MM.1S (cell line): ENCODE data around the gene RUNX2.

Experiments used
- EZH2 ChIP-seq: fragments of 300-600 bp; sonication (generic); optimal IDR thresholded peaks from 2 replicates; pipeline ENCODE3; 2017; ENCODE audit warnings: low read depth, mild to moderate bottlenecking, antibody characterized with exemption, low read length, mixed read lengths
- TF ChIP-seq, protein P1 (sequence below): fragments of 300-600 bp; sonication (generic); IDR thresholded peaks from 2 replicates; pipeline ENCODE4 v1.5.1; 2016; ENCODE audit warnings: antibody characterized with exemption, low read length, mixed read lengths

DNA sequence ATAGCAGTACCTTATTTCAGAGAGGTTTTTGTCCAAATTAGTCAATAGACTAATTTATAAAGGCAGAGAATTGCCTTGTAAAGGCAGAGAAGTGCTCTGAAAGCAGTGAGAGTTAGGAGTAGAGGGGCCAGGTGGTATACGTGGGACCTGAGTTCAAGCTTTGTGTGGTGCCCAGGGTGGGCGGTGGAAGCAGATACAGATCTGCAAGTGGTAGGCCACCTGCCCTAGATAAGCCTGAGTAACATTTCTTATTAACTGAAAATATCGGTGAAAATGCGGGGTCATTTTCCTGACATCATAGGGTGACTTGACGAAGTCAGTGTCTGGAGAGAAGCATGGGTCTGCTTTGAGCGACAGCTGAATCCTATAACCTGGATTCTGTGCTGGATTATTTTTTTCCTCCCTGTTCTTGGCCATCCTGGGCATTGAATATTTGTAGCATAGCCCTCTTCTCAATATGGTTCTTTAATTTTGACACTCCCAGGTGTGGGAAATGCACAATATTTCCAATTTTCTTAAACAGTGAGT, 111.8 kb downstream of the RUNX2 start:
- TF ChIP-seq, protein P1, sequence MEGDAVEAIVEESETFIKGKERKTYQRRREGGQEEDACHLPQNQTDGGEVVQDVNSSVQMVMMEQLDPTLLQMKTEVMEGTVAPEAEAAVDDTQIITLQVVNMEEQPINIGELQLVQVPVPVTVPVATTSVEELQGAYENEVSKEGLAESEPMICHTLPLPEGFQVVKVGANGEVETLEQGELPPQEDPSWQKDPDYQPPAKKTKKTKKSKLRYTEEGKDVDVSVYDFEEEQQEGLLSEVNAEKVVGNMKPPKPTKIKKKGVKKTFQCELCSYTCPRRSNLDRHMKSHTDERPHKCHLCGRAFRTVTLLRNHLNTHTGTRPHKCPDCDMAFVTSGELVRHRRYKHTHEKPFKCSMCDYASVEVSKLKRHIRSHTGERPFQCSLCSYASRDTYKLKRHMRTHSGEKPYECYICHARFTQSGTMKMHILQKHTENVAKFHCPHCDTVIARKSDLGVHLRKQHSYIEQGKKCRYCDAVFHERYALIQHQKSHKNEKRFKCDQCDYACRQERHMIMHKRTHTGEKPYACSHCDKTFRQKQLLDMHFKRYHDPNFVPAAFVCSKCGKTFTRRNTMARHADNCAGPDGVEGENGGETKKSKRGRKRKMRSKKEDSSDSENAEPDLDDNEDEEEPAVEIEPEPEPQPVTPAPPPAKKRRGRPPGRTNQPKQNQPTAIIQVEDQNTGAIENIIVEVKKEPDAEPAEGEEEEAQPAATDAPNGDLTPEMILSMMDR = no peak
- TF ChIP-seq EZH2 = no peak
